Esophagus muscularis mucosa (tissue), 3 donors: ENCODE results near the gene NR1I3.
"Not testable (repeated sequence)": the region's sequence is repeated elsewhere in the genome, so short reads cannot be mapped to it uniquely, and the experiment has no call there.

Experiments used
- CTCF ChIP-seq, 3 experiments: fragments of 200-600 bp in 2 of 3; fragments of 450-650 bp in 1 of 3; sonication (generic) in 2 of 3; IDR thresholded peaks; one replicate each; pipeline ENCODE4 v1.5.1; 2017 to 2019; ENCODE audit warnings: antibody characterized with exemption in 3 of 3, mild to moderate bottlenecking in 2 of 3, moderate library complexity in 1 of 3
- EP300 ChIP-seq: sonication (generic); formaldehyde crosslinking; IDR thresholded peaks from one replicate; pipeline ENCODE4 v1.6.1; 2017; ENCODE audit warnings: antibody characterized with exemption

- not testable (repeated sequence) for TF ChIP-seq CTCF (IDR thresholded peaks at IDR 0.05); EP300
Observed at GRCh38 chr1:161257109-161257508, 19.1 kb upstream of the NR1I3 start.
